ENCODE results near the gene GAB2. TPM values are rescaled to one million over a fixed set of nuclear protein-coding genes. Genes with fewer than 3 reads are reported as not detected.

The GAB2 gene
- total and polyA plus RNA-seq, 10 of the 15 experiments (the other 5 are each of a cell fraction or from before 2014, with no cell fraction given) = 0.69 to 12.6 (median 3.8) TPM

DNA sequence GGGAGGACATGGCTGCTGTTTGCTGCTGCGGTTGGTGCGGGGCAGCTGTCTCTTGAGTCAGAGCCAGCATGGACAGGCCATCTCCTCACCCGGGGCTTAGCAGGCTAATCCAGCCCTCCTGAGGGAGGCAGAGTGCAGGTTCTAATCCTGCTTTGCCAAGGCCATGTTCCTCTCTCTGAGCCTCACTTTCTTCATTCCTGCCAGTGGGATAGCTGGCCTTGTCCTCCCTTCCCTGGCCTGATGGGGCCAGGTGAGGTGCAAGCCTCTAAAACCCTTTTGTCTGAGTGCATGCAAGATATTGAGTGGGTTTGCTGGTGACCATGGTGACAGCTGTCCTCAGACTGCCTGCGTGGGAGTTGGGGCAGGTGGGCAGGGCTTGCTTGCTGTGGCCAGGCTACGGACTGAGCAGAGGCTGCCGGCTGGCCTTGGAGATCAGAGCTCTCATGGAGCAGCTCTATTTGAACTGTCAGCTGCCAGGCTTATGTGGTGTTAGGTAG is 225.3 kb downstream of the GAB2 start:
- H3K4me2 ChIP-seq (ENCODE audit: control insufficient read depth, insufficient read depth) = 0 out of 2 replicates have a peak overlapping the region, but pooled peaks have one; percentile 17
- no peaks in the 10 kb centered on the region for H3K36me3 ChIP-seq (ENCODE audit: control insufficient read depth in 2 of 2, insufficient read depth in 2 of 2, low read length in 1 of 2)
- H3K79me2 ChIP-seq (ENCODE audit: control insufficient read depth, insufficient read depth, low read length) = no peaks in the 10 kb centered on the region
- H3K27ac ChIP-seq (ENCODE audit: control insufficient read depth, insufficient read depth) = no peak overlapping the region
- no peak for FAIRE-seq
- CTCF ChIA-PET = no interaction called here
- intact Hi-C loops (cut with micrococcal nuclease; ENCODE audit: unreplicated experiment) (no loop called here), in situ Hi-C loops (cut with MboI) (no loop called here)
- H3K9ac ChIP-seq (ENCODE audit: control insufficient read depth, insufficient read depth, low read length) = no peak overlapping the region
- BruUV-seq (replicated peaks) = no TSS peak
- RAD21 ChIA-PET (ENCODE audit: unreplicated experiment) = no interaction called here
- DNase-seq (ENCODE audit: low read depth, low spot score) = no peak
- ATAC-seq = no peak
- H3K27me3 ChIP-seq (replicated peaks in 1 of 2; ENCODE audit: control insufficient read depth in 2 of 2, insufficient read depth in 2 of 2, low read length in 1 of 2) = no peaks in the 10 kb centered on the region
- H2AFZ ChIP-seq (ENCODE audit: control insufficient read depth, low read depth, low read length) = no peak overlapping the region
- no peaks in the 10 kb centered on the region for H4K20me1 ChIP-seq (ENCODE audit: control insufficient read depth, insufficient read depth)
- POLR2A ChIA-PET = no interaction called here
- 0 out of 2 replicates have a peak, but pooled peaks have one; percentile 23 for TF ChIP-seq TCF12 (IDR thresholded peaks at IDR 0.05; ENCODE audit: low read depth, low read length)
- no peak for TF ChIP-seq CEBPZ (IDR thresholded peaks at IDR 0.05; ENCODE audit: low read depth, low read length)
- H3K4me1 ChIP-seq (ENCODE audit: control insufficient read depth, insufficient read depth, low read length) = peaks cover 12% of the 10 kb centered on the region
- no peak overlapping the region for H3K4me3 ChIP-seq
- SMC1A ChIA-PET (ENCODE audit: uncharacterized antibody, unreplicated experiment) = no interaction called here
- 96% methylated on average over 6 of the region's 6 CpGs for WGBS (ENCODE audit: insufficient coverage, insufficient replicate concordance, low lambda C conversion rate, missing lambda C conversion rate)
- H3K9me3 ChIP-seq (replicated peaks; ENCODE audit: control insufficient read depth, insufficient read depth, low read length) = no peaks in the 10 kb centered on the region; the same call in 2 of the 3 replicates
